ENCODE results near the gene XXYLT1.

Gene XXYLT1

DNA sequence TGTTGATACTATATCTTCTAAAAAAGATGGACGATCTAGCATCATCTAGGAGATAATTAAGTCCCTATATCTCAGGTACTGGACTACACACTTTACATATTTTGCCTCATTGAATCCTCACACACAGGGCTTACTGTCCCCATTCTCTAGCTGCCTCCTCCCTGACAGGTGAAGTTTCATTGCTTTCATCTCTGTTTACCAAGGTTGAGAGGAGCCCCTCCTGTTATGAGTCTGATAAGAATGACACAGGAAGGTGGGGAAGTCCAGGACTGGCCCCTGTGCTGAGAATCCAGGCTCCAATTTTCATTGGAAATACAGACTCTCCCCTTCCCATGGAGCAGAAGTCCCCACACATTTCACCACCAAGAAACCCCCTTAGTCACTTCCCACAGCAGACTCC, 105.2 kb downstream of the XXYLT1 start:
- TF ChIP-seq, protein P1, sequence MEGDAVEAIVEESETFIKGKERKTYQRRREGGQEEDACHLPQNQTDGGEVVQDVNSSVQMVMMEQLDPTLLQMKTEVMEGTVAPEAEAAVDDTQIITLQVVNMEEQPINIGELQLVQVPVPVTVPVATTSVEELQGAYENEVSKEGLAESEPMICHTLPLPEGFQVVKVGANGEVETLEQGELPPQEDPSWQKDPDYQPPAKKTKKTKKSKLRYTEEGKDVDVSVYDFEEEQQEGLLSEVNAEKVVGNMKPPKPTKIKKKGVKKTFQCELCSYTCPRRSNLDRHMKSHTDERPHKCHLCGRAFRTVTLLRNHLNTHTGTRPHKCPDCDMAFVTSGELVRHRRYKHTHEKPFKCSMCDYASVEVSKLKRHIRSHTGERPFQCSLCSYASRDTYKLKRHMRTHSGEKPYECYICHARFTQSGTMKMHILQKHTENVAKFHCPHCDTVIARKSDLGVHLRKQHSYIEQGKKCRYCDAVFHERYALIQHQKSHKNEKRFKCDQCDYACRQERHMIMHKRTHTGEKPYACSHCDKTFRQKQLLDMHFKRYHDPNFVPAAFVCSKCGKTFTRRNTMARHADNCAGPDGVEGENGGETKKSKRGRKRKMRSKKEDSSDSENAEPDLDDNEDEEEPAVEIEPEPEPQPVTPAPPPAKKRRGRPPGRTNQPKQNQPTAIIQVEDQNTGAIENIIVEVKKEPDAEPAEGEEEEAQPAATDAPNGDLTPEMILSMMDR (IDR thresholded peaks at IDR 0.05; ENCODE audit: low read depth, low read length): no peak
- no peak overlapping the region for H3K4me3 ChIP-seq (replicated peaks in 1 of 2; ENCODE audit: low read depth in 2 of 2, low read length in 2 of 2)
- no peak for DNase-seq (ENCODE audit: low read depth in 2 of 2)

DNA sequence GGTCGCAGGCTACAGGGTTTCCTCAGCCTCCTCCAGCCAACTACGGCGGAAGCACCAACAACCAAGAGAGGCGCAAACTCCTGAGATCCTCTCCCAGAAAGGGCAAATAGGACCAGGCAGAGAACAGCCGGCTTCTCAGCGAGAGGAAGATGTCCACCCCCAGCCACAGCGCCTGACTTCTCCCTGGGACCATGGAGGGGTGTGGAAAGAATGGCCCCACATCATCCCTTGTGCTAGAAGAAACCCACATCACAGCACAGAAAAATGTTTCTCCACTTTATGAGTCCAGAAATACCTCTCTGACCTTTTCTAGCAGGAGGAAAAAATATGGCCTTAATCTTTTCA, 105.7 kb downstream of the XXYLT1 start:
- H3K4me3 ChIP-seq (replicated peaks in 1 of 2; ENCODE audit: low read depth in 2 of 2, low read length in 2 of 2): no peak overlapping the region
- TF ChIP-seq, protein P1 (IDR thresholded peaks at IDR 0.05; ENCODE audit: low read depth, low read length): no peak
- no peak for DNase-seq (ENCODE audit: low read depth in 2 of 2)

DNA sequence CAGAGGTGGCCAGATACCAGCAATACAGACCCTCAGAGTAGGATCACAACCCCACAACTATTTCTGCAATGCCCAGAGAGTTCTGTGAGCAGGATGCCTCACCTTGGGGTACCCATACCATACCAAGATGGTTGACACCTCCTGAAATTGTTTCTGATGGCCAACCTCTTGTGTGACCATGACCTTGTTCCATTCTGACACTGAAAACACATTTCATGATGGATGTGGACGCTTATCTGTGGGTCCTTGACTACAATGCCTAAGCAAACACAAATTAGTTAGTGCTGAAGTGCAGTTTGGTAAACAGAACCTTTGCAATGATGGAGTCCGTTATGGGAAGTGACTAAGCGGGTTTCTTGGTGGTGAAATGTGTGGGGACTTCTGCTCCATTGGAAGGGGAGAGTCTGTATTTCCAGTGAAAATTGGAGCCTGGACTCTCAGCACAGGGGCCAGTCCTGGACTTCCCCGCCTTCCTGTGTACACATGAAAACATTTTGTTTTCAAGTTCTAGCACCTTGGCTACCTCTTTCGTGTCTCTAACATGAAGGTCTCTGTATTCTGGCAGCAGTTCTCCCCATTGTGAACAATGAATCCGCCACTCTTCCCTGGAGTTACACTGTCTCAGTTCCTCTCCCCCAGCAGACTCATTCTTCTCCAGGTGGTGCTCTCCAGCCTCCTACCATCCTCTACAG, 106.2 kb downstream of the XXYLT1 start:
- DNase-seq (ENCODE audit: low read depth in 2 of 2): no peak
- H3K4me3 ChIP-seq (replicated peaks in 1 of 2; ENCODE audit: low read depth in 2 of 2, low read length in 2 of 2): no peak overlapping the region
- TF ChIP-seq, protein P1 (IDR thresholded peaks at IDR 0.05; ENCODE audit: low read depth, low read length): no peak

DNA sequence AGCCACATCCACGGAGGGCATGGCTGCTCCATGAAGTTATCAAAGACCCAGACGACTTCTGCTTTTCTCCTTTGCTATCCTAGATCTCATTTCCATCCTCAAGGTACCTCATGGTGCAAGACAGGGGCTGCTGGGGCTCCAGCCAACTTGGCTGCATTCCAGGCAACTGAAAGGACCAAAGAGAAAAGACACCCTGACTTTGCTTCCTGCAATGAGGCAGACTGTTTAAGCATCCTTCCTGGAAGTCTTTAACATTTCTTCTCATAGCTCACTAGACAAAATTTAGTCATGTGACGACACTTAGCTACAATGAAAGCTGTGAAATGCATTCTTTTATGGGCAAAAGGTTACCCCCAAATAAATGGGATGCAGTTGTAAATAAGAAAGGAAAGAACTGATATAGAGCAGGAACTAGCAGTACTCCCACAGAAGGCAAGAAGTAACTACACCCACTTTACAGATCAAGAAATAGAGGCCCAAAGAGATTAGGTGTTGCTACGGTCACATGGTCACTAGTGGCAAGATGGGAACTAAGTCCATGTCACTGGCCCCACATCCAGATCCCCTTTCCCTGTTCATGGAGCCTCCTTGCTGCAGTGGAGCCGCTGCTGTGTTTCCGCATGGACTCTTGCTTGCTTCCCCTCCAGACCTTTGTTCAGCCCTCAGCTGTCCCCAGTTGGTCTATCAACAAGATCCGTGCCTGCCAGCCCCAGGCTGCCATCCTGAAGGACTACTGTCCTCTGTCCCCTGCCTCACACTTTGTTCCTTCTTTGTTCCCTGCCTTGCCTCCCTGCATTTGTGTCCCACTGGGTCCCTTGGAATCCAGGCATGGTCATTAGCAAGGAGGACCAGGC, 107.0 kb downstream of the XXYLT1 start:
- TF ChIP-seq, protein P1 (IDR thresholded peaks at IDR 0.05; ENCODE audit: low read depth, low read length): no peak
- H3K4me3 ChIP-seq (replicated peaks in 1 of 2; ENCODE audit: low read depth in 2 of 2, low read length in 2 of 2): no peak overlapping the region
- no peak for DNase-seq (ENCODE audit: low read depth in 2 of 2)

- DNase-seq (ENCODE audit: low read depth in 2 of 2): no peak
- TF ChIP-seq, protein P1 (IDR thresholded peaks at IDR 0.05; ENCODE audit: low read depth, low read length): no peak
- no peak overlapping the region for H3K4me3 ChIP-seq (replicated peaks in 1 of 2; ENCODE audit: low read depth in 2 of 2, low read length in 2 of 2)
These were observed 108.1 kb downstream of the XXYLT1 start for GRCh38 chr3:195162816-195163215.

DNA sequence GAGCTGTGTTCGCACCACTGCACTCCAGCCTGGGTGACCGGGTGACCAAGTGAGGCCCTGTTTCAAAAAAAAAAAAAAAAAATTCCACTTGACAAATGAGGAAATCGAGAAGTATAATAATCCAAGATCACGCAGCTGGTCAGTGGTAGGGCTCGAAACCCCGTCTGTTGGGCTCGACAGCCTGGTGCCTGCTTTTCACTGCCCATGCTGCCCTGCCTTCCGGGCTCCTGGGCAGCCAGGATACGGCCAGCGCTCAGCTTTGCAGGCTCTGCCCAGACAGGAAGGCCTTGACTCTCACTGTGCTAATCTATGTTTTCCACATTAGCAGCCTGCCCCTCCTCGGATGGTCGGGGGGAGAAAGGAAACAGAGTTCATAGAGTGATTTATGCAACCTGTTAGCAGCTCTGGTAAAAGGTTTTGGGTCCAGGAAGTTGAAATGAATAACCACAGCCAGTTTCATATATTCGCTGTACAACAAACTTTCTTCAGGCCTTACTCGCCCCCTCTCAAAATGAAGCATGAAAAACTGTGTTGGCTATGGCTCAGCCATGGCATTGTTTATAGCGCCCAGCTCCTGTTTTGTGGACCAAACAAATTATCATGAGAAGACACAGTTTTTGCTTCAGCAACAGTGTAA, 108.8 kb downstream of the XXYLT1 start:
- no peak overlapping the region for H3K4me3 ChIP-seq (replicated peaks in 1 of 2; ENCODE audit: low read depth in 2 of 2, low read length in 2 of 2)
- peak in 1 of 2 donors; percentile 51 for DNase-seq (ENCODE audit: low read depth in 2 of 2)
- TF ChIP-seq, protein P1 (IDR thresholded peaks at IDR 0.05; ENCODE audit: low read depth, low read length): no peak

Data from cardiac fibroblast (primary cell).